ENCODE results near the gene BCORL1. TPM values are rescaled to one million over a fixed set of nuclear protein-coding genes. Genes with fewer than 3 reads are reported as not detected.
A peak's percentile ranks its signal among the peaks of the same experiment; 100 is the strongest.

BCORL1 gene
- polyA plus RNA-seq, 1 donor, result 18.2 TPM

- Histone ChIP-seq H3K4me3 (ENCODE audit: low read length) (no peak overlapping the region), H3K4me1 (ENCODE audit: control insufficient read depth, insufficient read depth, low read length) (peaks cover 5% of the 10 kb centered on the region), H3K36me3 (ENCODE audit: control insufficient read depth, insufficient read depth, low read length) (no peaks in the 10 kb centered on the region), H3K9me3 (ENCODE audit: control insufficient read depth, low read depth, low read length) (no peaks in the 10 kb centered on the region), H3K27ac (ENCODE audit: low read length) (peak overlapping the region; percentile 2), H3K27me3 (ENCODE audit: control insufficient read depth, insufficient read depth, low read length) (no peaks in the 10 kb centered on the region)
- WGBS (ENCODE audit: insufficient coverage, low lambda C conversion rate), result no CpG with 5 or more reads among the region's 1 CpG
- DNase-seq, result peak in 1 of 2 donors; percentile 46
These were observed 37.3 kb upstream of the BCORL1 start for GRCh38 chrX:129945131-129945530.

GRCh38 chrX:129953334-129953648 lies 29.1 kb upstream of the BCORL1 start:
- no peak overlapping the region for H3K27ac ChIP-seq (ENCODE audit: low read length)
- H3K4me1 ChIP-seq (ENCODE audit: control insufficient read depth, insufficient read depth, low read length), result peaks cover 18% of the 10 kb centered on the region
- H3K4me3 ChIP-seq (ENCODE audit: low read length), result peak overlapping the region; percentile 16
- peaks cover 3% of the 10 kb centered on the region for H3K27me3 ChIP-seq (ENCODE audit: control insufficient read depth, insufficient read depth, low read length)
- DNase-seq, result no peak
- peaks cover 4% of the 10 kb centered on the region for H3K9me3 ChIP-seq (ENCODE audit: control insufficient read depth, low read depth, low read length)
- no CpG with 5 or more reads among the region's 18 CpGs for whole genome bisulfite sequencing (ENCODE audit: insufficient coverage, low lambda C conversion rate)
- H3K36me3 ChIP-seq (ENCODE audit: control insufficient read depth, insufficient read depth, low read length), result no peaks in the 10 kb centered on the region

GRCh38 chrX:129953881-129954280 lies 28.6 kb upstream of the BCORL1 start:
- no peak for DNase-seq
- no CpG with 5 or more reads among the region's 4 CpGs for WGBS (ENCODE audit: insufficient coverage, low lambda C conversion rate)
- Histone ChIP-seq H3K4me1 (ENCODE audit: control insufficient read depth, insufficient read depth, low read length) (peaks cover 18% of the 10 kb centered on the region), H3K4me3 (ENCODE audit: low read length) (no peak overlapping the region), H3K36me3 (ENCODE audit: control insufficient read depth, insufficient read depth, low read length) (no peaks in the 10 kb centered on the region), H3K9me3 (ENCODE audit: control insufficient read depth, low read depth, low read length) (peaks cover 4% of the 10 kb centered on the region), H3K27me3 (ENCODE audit: control insufficient read depth, insufficient read depth, low read length) (peaks cover 3% of the 10 kb centered on the region), H3K27ac (ENCODE audit: low read length) (no peak overlapping the region)

- no CpG with 5 or more reads among the region's 3 CpGs for WGBS (ENCODE audit: insufficient coverage, low lambda C conversion rate)
- DNase-seq, result no peak
- peaks cover 4% of the 10 kb centered on the region for H3K9me3 ChIP-seq (ENCODE audit: control insufficient read depth, low read depth, low read length)
- H3K4me3 ChIP-seq (ENCODE audit: low read length), result no peak overlapping the region
- peaks cover 25% of the 10 kb centered on the region for H3K4me1 ChIP-seq (ENCODE audit: control insufficient read depth, insufficient read depth, low read length)
- H3K27ac ChIP-seq (ENCODE audit: low read length), result no peak overlapping the region
- peaks cover 3% of the 10 kb centered on the region for H3K27me3 ChIP-seq (ENCODE audit: control insufficient read depth, insufficient read depth, low read length)
- no peaks in the 10 kb centered on the region for H3K36me3 ChIP-seq (ENCODE audit: control insufficient read depth, insufficient read depth, low read length)
These were observed 27.6 kb upstream of the BCORL1 start for GRCh38 chrX:129954804-129955203.

GRCh38 chrX:129955682-129956081 lies 26.8 kb upstream of the BCORL1 start:
- peaks cover 28% of the 10 kb centered on the region for H3K4me1 ChIP-seq (ENCODE audit: control insufficient read depth, insufficient read depth, low read length)
- DNase-seq, result no peak
- WGBS (ENCODE audit: insufficient coverage, low lambda C conversion rate), result no CpG with 5 or more reads among the region's 3 CpGs

GRCh38 chrX:129956145-129956544 lies 26.3 kb upstream of the BCORL1 start:
- Histone ChIP-seq H3K4me1 (ENCODE audit: control insufficient read depth, insufficient read depth, low read length) (peaks cover 28% of the 10 kb centered on the region), H3K36me3 (ENCODE audit: control insufficient read depth, insufficient read depth, low read length) (no peaks in the 10 kb centered on the region), H3K27me3 (ENCODE audit: control insufficient read depth, insufficient read depth, low read length) (peaks cover 3% of the 10 kb centered on the region), H3K4me3 (ENCODE audit: low read length) (no peak overlapping the region), H3K9me3 (ENCODE audit: control insufficient read depth, low read depth, low read length) (peaks cover 4% of the 10 kb centered on the region), H3K27ac (ENCODE audit: low read length) (no peak overlapping the region)
- no CpG with 5 or more reads among the region's 10 CpGs for WGBS (ENCODE audit: insufficient coverage, low lambda C conversion rate)
- DNase-seq, result no peak

More at GRCh38 chrX:129955682-129956081, 26.8 kb upstream of the BCORL1 start:
- Histone ChIP-seq H3K9me3 (ENCODE audit: control insufficient read depth, low read depth, low read length) (peaks cover 4% of the 10 kb centered on the region), H3K27ac (ENCODE audit: low read length) (no peak overlapping the region), H3K4me3 (ENCODE audit: low read length) (no peak overlapping the region), H3K36me3 (ENCODE audit: control insufficient read depth, insufficient read depth, low read length) (no peaks in the 10 kb centered on the region), H3K27me3 (ENCODE audit: control insufficient read depth, insufficient read depth, low read length) (peaks cover 3% of the 10 kb centered on the region)

GRCh38 chrX:129956765-129957164 lies 25.7 kb upstream of the BCORL1 start:
- H3K4me1 ChIP-seq (ENCODE audit: control insufficient read depth, insufficient read depth, low read length), result peaks cover 32% of the 10 kb centered on the region
- WGBS (ENCODE audit: insufficient coverage, low lambda C conversion rate), result no CpG with 5 or more reads among the region's 20 CpGs
- no peaks in the 10 kb centered on the region for H3K36me3 ChIP-seq (ENCODE audit: control insufficient read depth, insufficient read depth, low read length)
- H3K4me3 ChIP-seq (ENCODE audit: low read length), result peak overlapping the region; percentile 49
- H3K27me3 ChIP-seq (ENCODE audit: control insufficient read depth, insufficient read depth, low read length), result peaks cover 3% of the 10 kb centered on the region
- H3K27ac ChIP-seq (ENCODE audit: low read length), result peak overlapping the region; percentile 52
- H3K9me3 ChIP-seq (ENCODE audit: control insufficient read depth, low read depth, low read length), result peaks cover 4% of the 10 kb centered on the region
- no peak for DNase-seq

- Histone ChIP-seq H3K4me1 (ENCODE audit: control insufficient read depth, insufficient read depth, low read length) (peaks cover 32% of the 10 kb centered on the region), H3K9me3 (ENCODE audit: control insufficient read depth, low read depth, low read length) (peaks cover 3% of the 10 kb centered on the region), H3K36me3 (ENCODE audit: control insufficient read depth, insufficient read depth, low read length) (no peaks in the 10 kb centered on the region), H3K27me3 (ENCODE audit: control insufficient read depth, insufficient read depth, low read length) (peaks cover 3% of the 10 kb centered on the region), H3K27ac (ENCODE audit: low read length) (peak overlapping the region; percentile 45), H3K4me3 (ENCODE audit: low read length) (peak overlapping the region; percentile 49)
- DNase-seq, result peak; percentile 58 to 78
- WGBS (ENCODE audit: insufficient coverage, low lambda C conversion rate), result no CpG with 5 or more reads among the region's 56 CpGs
These were observed 25.0 kb upstream of the BCORL1 start for GRCh38 chrX:129957241-129958082.

GRCh38 chrX:129958083-129958465 lies 24.4 kb upstream of the BCORL1 start:
- H3K4me3 ChIP-seq (ENCODE audit: low read length), result no peak overlapping the region
- H3K9me3 ChIP-seq (ENCODE audit: control insufficient read depth, low read depth, low read length), result no peaks in the 10 kb centered on the region
- H3K4me1 ChIP-seq (ENCODE audit: control insufficient read depth, insufficient read depth, low read length), result peaks cover 31% of the 10 kb centered on the region
- H3K27me3 ChIP-seq (ENCODE audit: control insufficient read depth, insufficient read depth, low read length), result peaks cover 2% of the 10 kb centered on the region
- no peak for DNase-seq
- no peak overlapping the region for H3K27ac ChIP-seq (ENCODE audit: low read length)
- no peaks in the 10 kb centered on the region for H3K36me3 ChIP-seq (ENCODE audit: control insufficient read depth, insufficient read depth, low read length)
- no CpG with 5 or more reads among the region's 7 CpGs for WGBS (ENCODE audit: insufficient coverage, low lambda C conversion rate)

GRCh38 chrX:129958814-129959492 lies 23.5 kb upstream of the BCORL1 start:
- H3K27ac ChIP-seq (ENCODE audit: low read length), result no peak overlapping the region
- no peaks in the 10 kb centered on the region for H3K36me3 ChIP-seq (ENCODE audit: control insufficient read depth, insufficient read depth, low read length)
- WGBS (ENCODE audit: insufficient coverage, low lambda C conversion rate), result no CpG with 5 or more reads among the region's 13 CpGs
- DNase-seq, result no peak
- H3K27me3 ChIP-seq (ENCODE audit: control insufficient read depth, insufficient read depth, low read length), result no peaks in the 10 kb centered on the region
- H3K4me1 ChIP-seq (ENCODE audit: control insufficient read depth, insufficient read depth, low read length), result peaks cover 29% of the 10 kb centered on the region
- no peak overlapping the region for H3K4me3 ChIP-seq (ENCODE audit: low read length)
- no peaks in the 10 kb centered on the region for H3K9me3 ChIP-seq (ENCODE audit: control insufficient read depth, low read depth, low read length)

Data from large intestine (tissue), 3 donors.